GM21717 (cell line): ENCODE measurements around the gene SFI1.

Experiments
- ATAC-seq: cut with Tn5 transposase; IDR thresholded peaks from one replicate; pipeline ENCODE4 v1.9.1; 2021; ENCODE audit warnings: mild to moderate bottlenecking, moderate library complexity; ENCODE audit not compliant: unreplicated experiment

Gene SFI1

DNA sequence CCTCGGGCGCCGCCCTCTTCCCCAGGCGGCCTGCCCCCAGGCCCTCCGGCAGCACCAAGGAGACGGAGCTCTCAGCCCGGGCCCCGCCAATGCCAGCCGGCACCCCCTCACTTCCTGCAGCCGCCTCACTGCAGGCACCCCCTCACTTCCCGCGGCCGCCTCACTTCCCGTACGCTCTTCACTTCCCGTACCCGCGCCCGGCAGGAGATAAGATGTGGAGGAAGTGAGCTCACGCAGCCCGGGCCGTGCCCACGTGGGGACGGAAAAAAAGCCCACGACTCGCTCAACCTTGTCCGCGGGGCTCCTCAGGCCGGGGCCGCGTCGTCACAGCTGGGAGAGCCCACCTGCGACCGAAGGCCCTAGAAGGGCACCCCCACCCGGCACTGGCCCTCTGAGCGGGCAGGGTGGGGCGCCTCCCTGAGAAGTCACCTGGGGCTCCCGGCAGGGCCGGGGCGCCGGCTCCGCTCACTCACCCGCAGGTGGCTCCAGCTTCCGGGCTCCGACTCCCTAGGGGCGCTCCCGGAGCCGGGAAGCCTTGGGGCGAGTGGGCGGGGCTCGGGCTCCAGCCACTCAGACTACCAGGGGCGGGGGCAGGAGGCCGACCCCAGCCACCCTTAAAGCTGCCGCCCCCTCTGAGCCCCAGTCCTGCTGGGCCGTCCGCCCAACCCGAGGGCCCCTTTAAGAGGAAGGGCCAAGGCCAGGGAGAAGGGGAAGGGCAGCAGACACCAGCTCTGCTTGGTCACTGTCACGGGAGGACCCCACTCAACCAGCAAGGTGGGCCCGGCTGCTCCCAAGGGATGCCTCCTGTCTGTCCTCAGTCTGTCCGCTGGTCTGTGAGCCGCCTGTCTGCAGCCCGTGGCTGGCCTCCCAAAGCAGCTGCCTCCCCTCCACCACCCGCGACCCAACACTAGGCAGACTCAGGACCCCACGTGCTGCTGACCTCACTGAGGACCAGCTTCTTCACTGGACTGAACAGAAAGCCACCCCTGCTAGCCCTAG lies 134.3 kb downstream of the SFI1 start:
- ATAC-seq, result no peak

DNA sequence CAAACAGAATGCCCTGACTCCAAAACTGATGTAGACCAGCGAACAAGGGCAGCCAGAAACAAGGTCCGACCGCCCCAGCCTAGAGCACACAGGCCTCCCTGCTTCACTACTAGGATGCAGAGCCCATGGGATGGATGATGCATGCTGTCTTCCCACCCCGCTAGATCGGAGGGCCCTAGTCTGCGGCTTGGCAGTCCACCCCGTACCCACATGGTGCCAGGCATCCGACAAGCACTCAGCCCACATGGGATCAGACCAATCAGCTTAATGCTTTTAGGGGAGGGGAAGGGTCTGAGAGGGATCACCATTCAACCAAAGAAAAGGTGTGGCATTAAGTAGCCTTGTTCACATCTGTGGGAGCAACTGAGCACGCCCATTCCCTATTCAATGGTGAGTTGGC lies 135.1 kb downstream of the SFI1 start:
- ATAC-seq, result no peak

- no peak for ATAC-seq
Observed at GRCh38 chr22:31635638-31636306, 139.4 kb downstream of the SFI1 start.

DNA sequence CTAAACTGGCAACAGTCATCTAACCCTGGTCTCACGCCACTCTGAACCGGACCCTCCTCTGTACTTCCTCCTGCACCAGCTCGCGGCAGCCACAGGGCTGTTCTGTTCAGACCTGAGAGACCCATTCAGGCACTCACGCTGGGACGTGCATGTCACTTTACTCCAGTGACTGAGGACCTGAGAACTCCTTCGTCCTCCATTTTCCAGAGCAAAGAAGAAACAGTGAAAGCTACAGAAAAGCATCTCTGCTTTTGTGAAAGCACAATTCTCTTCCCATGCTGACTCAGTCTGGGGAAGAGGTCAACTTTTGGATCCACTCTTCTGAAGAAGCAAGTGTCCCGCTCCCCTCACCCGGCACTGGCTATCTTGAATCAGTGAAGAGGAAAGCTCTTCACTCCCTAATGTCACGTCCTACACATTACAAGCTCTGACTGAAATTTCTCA lies 141.1 kb downstream of the SFI1 start:
- ATAC-seq, result peak; percentile 40

DNA sequence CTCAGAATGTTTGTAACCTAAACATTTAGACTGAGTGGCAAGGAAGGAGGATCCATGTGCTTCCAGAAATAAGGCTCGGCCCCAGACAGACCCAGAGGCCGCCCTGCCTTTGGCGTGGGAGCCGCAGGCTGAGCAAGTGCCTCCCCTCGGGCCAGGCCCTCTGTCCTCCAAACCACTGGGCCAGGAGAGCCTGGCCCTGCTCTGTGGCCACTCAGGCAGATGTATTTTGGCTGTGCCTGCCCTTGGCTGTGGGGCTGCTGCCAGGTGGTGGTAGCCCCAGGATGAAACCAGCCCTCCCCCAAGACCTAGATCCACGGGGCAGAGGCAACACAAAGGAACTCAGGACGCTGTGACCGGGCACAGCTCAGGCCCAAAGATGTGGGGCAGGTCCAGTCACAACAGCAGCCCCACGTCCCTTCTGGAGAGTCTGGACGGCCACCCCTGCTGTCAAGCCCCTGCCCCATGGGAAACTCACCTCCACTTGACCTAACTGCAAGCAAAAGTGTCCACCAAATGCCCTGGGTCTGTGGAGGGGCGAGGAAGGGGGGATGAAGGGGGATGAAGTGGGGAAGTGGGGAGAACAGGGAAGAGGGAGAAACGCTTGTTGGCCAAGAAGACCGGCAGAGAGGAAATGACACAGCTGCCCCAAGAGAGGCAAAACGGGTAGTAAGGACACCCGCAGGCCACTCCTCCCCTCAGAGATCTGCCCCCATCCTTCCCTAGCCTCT lies 141.7 kb downstream of the SFI1 start:
- peak; percentile 24 for ATAC-seq

- ATAC-seq, result no peak
Observed at GRCh38 chr22:31639436-31640039, 143.2 kb downstream of the SFI1 start.

DNA sequence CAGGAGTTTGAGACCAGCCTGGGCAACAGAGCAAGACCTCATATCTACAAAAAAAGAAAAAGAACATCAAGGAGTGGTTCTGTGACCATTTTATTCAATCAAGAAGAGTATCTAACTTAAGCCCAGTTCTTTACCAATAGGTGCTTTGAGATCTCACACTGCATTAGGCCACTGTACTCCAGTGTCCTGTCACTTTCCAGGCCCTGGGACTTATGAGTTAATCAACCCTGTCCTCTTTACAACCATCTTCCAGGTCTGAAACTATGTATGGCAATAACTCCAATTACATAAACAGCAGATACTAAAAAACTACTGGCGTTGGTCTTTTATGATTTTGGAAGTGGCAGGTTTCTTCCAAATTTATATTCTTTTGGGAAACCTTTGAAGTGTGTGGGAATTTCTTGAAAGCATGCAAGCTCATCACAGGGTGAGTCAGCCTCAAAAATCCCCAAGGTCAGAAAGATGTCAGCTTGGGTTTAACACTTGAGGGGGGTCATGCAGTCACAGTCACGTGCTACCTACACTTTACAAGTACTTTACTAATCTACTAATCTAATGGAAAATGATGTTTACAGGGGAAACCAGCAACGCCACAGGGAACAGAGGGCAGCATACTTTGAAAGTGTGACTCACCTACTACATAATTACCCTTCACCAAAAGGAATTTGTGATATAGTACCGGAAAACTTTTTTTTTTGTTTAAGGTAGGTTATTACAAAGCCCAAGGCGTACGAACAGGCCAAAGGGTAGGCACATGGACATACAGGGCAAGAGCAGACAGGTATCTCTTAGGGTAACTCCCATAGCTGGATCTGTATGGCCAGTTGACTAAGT lies 150.1 kb downstream of the SFI1 start:
- ATAC-seq, result no peak

DNA sequence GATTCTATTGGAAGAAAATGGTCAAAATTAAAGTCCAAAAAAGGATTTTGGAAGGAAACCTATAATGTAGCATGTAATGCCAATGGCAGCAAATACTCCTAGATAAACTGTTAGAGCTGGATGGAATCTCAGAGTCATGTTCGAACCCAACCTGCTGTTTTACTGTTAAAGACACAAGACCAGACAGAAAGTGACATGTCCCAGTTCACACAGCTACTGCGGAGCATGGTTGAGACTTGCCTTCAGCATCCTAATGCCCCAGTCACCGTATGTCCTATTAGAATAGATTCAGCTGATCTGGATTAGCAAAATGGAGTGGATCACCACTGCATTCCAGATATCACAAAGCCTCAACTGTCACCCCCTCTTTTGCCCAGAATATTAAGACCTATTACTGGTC lies 150.7 kb downstream of the SFI1 start:
- no peak for ATAC-seq

DNA sequence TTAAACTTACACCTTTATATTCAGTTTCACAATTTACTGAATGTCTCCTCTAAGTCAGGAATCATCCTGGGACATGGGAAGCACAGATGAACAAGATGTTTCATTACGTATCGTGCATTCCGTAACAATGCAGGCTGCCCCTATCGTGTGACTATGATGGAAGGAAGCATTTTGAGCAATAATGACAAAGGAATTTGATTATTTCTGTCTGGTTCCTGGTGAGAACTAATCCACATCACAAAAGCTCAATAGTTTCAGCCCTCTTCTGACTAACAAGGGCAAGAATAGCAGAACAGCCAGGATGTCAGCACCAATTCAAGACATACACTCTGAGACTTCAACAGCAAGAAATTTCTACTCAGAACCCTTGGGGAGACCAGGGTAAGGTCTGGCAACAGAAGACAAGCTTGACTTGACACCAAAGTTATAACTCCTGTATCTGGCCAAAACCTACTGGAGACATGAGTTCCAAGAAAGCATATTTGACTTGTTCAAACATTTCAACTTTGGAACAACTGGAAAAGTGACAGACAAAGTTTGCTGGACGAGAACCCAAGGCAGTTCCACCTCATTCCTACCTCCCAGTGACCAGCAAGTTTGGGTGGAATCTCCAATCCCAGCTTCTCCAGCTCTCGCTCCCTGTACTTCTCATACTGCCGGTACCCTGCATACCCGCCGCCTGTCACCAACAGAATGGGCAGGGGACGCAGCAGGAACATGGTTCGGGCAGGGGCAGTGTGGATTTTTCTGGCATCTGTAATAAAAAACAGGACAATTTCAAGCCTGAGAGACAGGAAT lies 151.4 kb downstream of the SFI1 start:
- no peak for ATAC-seq

DNA sequence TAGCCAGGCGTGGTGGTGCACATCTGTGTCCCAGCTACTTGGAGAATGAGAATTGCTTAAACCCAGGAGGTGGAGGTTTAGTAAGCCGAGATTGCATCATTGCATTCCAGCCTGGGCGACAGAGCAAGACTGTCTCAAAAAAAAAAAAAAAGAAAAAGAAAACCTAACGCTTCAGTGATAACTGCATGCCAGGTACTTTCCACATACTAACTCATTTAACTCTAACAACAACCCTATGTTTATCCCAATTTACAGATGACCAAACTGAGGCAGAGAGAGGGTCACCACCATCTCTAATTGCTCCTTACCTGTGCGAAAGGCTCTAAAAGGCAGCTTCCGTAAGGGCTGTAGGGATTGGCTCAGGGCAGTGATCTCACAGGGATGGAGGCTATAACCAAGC lies 154.1 kb downstream of the SFI1 start:
- no peak for ATAC-seq

- ATAC-seq, result no peak
Observed at GRCh38 chr22:31651664-31652063, 155.3 kb downstream of the SFI1 start.

DNA sequence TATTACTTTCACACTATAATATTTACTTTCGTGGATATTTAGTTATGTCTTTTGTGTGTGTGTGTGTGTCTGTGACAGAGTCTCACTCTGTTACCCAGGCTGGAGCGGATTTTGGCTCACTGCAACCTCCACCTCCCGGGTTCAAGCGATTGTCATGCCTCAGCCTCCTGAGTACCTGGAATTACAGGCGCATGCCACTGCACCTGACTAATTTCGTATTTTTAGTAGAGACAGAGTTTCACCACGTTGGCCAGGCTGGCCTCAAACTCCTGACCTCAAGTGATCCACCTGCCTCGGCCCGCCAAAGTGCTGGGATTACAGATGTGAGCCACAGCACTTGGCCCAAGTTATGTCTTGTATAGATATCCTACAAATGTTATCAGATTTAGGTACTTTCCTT lies 155.8 kb downstream of the SFI1 start:
- no peak for ATAC-seq

GRCh38 chr22:31652911-31653684 lies 156.8 kb downstream of the SFI1 start:
- no peak for ATAC-seq

GRCh38 chr22:31653944-31654343 lies 157.6 kb downstream of the SFI1 start:
- ATAC-seq, result no peak

GRCh38 chr22:31654408-31654807 lies 158.1 kb downstream of the SFI1 start:
- ATAC-seq, result no peak

DNA sequence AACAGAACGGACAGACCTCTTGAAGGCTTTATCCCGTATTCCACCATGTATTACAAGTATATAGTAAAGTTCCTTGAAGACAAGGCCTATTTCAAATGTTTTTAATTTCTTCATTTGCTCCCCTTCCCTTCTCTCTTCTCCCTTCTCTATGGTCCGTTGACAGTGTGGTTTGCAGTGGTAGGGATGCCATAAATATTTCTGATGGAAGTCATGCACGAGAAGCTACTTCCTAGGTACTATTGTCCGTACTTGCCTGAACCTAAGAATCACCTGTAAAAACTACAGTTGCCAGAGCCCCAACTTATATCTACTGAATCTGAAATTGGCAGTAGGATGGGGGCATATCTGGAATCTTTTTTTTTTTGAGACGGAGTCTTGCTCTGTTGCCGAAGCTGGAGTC lies 162.9 kb downstream of the SFI1 start:
- ATAC-seq, result no peak

- ATAC-seq, result peak; percentile 20
Observed at GRCh38 chr22:31660860-31661341, 164.6 kb downstream of the SFI1 start.
